ENCODE data around the gene COLEC11. TPM values are rescaled to one million over a fixed set of nuclear protein-coding genes. Genes with fewer than 3 reads are reported as not detected.

Gene COLEC11
- total and polyA plus RNA-seq, 9 of the 15 experiments (the other 6 are each of a cell fraction or from before 2014, with no cell fraction given): 0.32 to 4.3 (median 1.8) TPM

GRCh38 chr2:3558205-3559014 is 36.5 kb upstream of the COLEC11 start, which contains the start of gene RNASEH1 (continued):
- TF ChIP-seq TAF15 (IDR thresholded peaks at IDR 0.05; ENCODE audit: low read depth, low read length) (no peak), BCLAF1 (IDR thresholded peaks at IDR 0.05; ENCODE audit: borderline replicate concordance in 1 of 2, control insufficient read depth in 1 of 2, low read depth in 2 of 2, low read length in 1 of 2) (0 out of 4 replicates have a peak, but pooled peaks of 1 of the 2 experiments have one; percentile 9), RHOXF2B (CRISPR knock-in tag; conservative IDR thresholded peaks at IDR 0.05) (no peak), UBTF (IDR thresholded peaks at IDR 0.05; ENCODE audit: borderline replicate concordance in 1 of 2, low read depth in 2 of 2, low read length in 2 of 2) (peak in 1 of 2 experiments; percentile 68; a peak in 1 of 4 replicates), ETV1 (tag; conservative IDR thresholded peaks at IDR 0.05; ENCODE audit: low read depth) (peak; percentile 57), ZC3H8 (IDR thresholded peaks at IDR 0.05) (no peak), MEF2D (tag; conservative IDR thresholded peaks at IDR 0.05; ENCODE audit: low read depth) (no peak), SMARCA5 (IDR thresholded peaks at IDR 0.05) (no peak), ETV5 (CRISPR knock-in tag; IDR thresholded peaks at IDR 0.05; ENCODE audit: low read depth) (peak; percentile 73), CHCHD3 (CRISPR knock-in tag; IDR thresholded peaks at IDR 0.05) (no peak), TRIM28 (IDR thresholded peaks at IDR 0.05) (no peak), ZNF507 (tag; conservative IDR thresholded peaks at IDR 0.05) (no peak), DIDO1 (tag; IDR thresholded peaks at IDR 0.05; ENCODE audit: low read depth) (0 out of 2 replicates have a peak, but pooled peaks have one; percentile 42), ZNF778 (CRISPR knock-in tag; IDR thresholded peaks at IDR 0.05) (no peak), ELF2 (CRISPR knock-in tag; IDR thresholded peaks at IDR 0.05) (peak; percentile 94), MBD2 (IDR thresholded peaks at IDR 0.05; ENCODE audit: borderline replicate concordance, low read depth) (peak; percentile 67; the same call in 1 of the 2 replicates), GABPA (tag; conservative IDR thresholded peaks at IDR 0.05; ENCODE audit: low read depth) (peak; percentile 93), SLC30A9 (CRISPR knock-in tag; IDR thresholded peaks at IDR 0.05) (no peak), HINFP (tag; conservative IDR thresholded peaks at IDR 0.05; ENCODE audit: low read depth) (no peak), VEZF1 (CRISPR knock-in tag; IDR thresholded peaks at IDR 0.05) (peak; percentile 73)
